Activated naive CD8-positive, alpha-beta T cell treated with anti-CD3 and anti-CD28 coated beads, Interleukin-2, amount 10 ng/mL, durations not matched to agents 7 days and 5 days (primary cell): ENCODE results near the gene DDX51. TPM values are rescaled to one million over a fixed set of nuclear protein-coding genes. Genes with fewer than 3 reads are reported as not detected.
"Not testable (repeated sequence)": the region's sequence is repeated elsewhere in the genome, so short reads cannot be mapped to it uniquely, and the experiment has no call there.

Experiments used
- ATAC-seq: fragments of 150-1000 bp; cut with Tn5 transposase; one replicate; pipeline ENCODE4 v1.10.0; 2021; ENCODE audit warnings: low read depth, moderate library complexity
- POLR2A ChIA-PET: fragments of 350-600 bp; sonication (Branson Sonifier 250); formaldehyde crosslinking; loops from one replicate; lab custom pipeline; 2021; ENCODE audit warnings: antibody characterized with exemption; lab: Charles Lee
- DNase-seq: peaks from one replicate; pipeline ENCODE4 v3.0.0; 2021
- H3K27ac Mint-ChIP-seq: one replicate; pipeline ENCODE4 v1.8.0; 2022; ENCODE audit warnings: mild to moderate bottlenecking, mixed read lengths
- H3K27me3 Mint-ChIP-seq: one replicate; pipeline ENCODE4 v1.8.0; 2022; ENCODE audit warnings: mild to moderate bottlenecking, moderate library complexity, mixed read lengths
- H3K36me3 Mint-ChIP-seq: one replicate; pipeline ENCODE4 v1.8.0; 2021; ENCODE audit warnings: mild to moderate bottlenecking, mixed read lengths
- H3K4me1 Mint-ChIP-seq: one replicate; pipeline ENCODE4 v1.8.0; 2021; ENCODE audit warnings: mixed read lengths
- H3K4me3 Mint-ChIP-seq: one replicate; pipeline ENCODE4 v1.8.0; 2022; ENCODE audit warnings: mild to moderate bottlenecking, moderate library complexity, mixed read lengths
- H3K9me3 Mint-ChIP-seq: one replicate; pipeline ENCODE4 v1.8.0; 2021; ENCODE audit warnings: mixed read lengths
- total RNA-seq, 2 experiments: library from RNA; stranded (reverse); gene quantifications; one replicate each; pipeline ENCODE4 v1.2.3, GENCODE V29; 2021

The DDX51 gene
- total RNA-seq, 2 experiments from 2014 or later, result 31.9 to 33.5 TPM

GRCh38 chr12:132142679-132143335 is 1.3 kb downstream of the DDX51 start:
- peaks cover 6% of the 10 kb centered on the region for H3K36me3 Mint-ChIP-seq
- no peaks in the 10 kb centered on the region for H3K27me3 Mint-ChIP-seq
- H3K4me1 Mint-ChIP-seq, result peaks cover 19% of the 10 kb centered on the region
- ATAC-seq (no peak), DNase-seq (no peak)
- peak overlapping the region; percentile 88 for H3K27ac Mint-ChIP-seq
- POLR2A ChIA-PET, result interaction anchor here (0.5 to 1.6 kb wide), 3 partner anchors 10 to 70 kb away, joined by 3 to 4 read pairs (median 3); no protein-coding TSS in a partner anchor
- peak overlapping the region; percentile 91 for H3K4me3 Mint-ChIP-seq
- no peaks in the 10 kb centered on the region for H3K9me3 Mint-ChIP-seq

GRCh38 chr12:132141976-132142678 is 2.0 kb downstream of the DDX51 start:
- DNase-seq, result no peak
- no peak for ATAC-seq
- POLR2A ChIA-PET, result interaction anchor here (1.6 kb wide), 1 partner anchor 48 kb away, joined by 4 read pairs; no protein-coding TSS in a partner anchor
- Mint-ChIP-seq H3K4me3 (peak overlapping the region; percentile 91), H3K27me3 (no peaks in the 10 kb centered on the region), H3K27ac (no peak overlapping the region), H3K36me3 (peaks cover 6% of the 10 kb centered on the region), H3K9me3 (no peaks in the 10 kb centered on the region), H3K4me1 (peaks cover 19% of the 10 kb centered on the region)

- Mint-ChIP-seq H3K36me3 (peaks cover 5% of the 10 kb centered on the region), H3K27me3 (no peaks in the 10 kb centered on the region), H3K27ac (no peak overlapping the region), H3K4me1 (peaks cover 16% of the 10 kb centered on the region), H3K9me3 (no peaks in the 10 kb centered on the region), H3K4me3 (no peak overlapping the region)
- POLR2A ChIA-PET, result no interaction called here
- DNase-seq (peak; percentile 22), ATAC-seq (no peak)
Measured at GRCh38 chr12:132140918-132141841, 2.9 kb downstream of the DDX51 start.

GRCh38 chr12:132140501-132140900 is 3.6 kb downstream of the DDX51 start:
- DNase-seq, result peak; percentile 22
- ATAC-seq, result no peak
- Mint-ChIP-seq H3K9me3 (no peaks in the 10 kb centered on the region), H3K36me3 (peaks cover 4% of the 10 kb centered on the region), H3K27me3 (no peaks in the 10 kb centered on the region), H3K4me1 (peaks cover 10% of the 10 kb centered on the region), H3K4me3 (no peak overlapping the region), H3K27ac (no peak overlapping the region)
- POLR2A ChIA-PET, result no interaction called here

GRCh38 chr12:132139912-132140311 is 4.2 kb downstream of the DDX51 start:
- Mint-ChIP-seq H3K27me3 (no peaks in the 10 kb centered on the region), H3K9me3 (no peaks in the 10 kb centered on the region), H3K27ac (no peak overlapping the region), H3K36me3 (peaks cover 4% of the 10 kb centered on the region), H3K4me1 (peaks cover 5% of the 10 kb centered on the region), H3K4me3 (no peak overlapping the region)
- no peak for ATAC-seq
- POLR2A ChIA-PET, result no interaction called here
- DNase-seq, result peak; percentile 25

- Mint-ChIP-seq H3K27me3 (no peaks in the 10 kb centered on the region), H3K27ac (no peak overlapping the region), H3K4me1 (peaks cover 3% of the 10 kb centered on the region), H3K9me3 (no peaks in the 10 kb centered on the region), H3K4me3 (no peak overlapping the region), H3K36me3 (peaks cover 4% of the 10 kb centered on the region)
- POLR2A ChIA-PET, result no interaction called here
- no peak for ATAC-seq
- DNase-seq, result peak; percentile 24
Measured at GRCh38 chr12:132138941-132139871, 4.9 kb downstream of the DDX51 start.

- ATAC-seq (no peak), DNase-seq (no peak)
- no peaks in the 10 kb centered on the region for H3K4me1 Mint-ChIP-seq
- no peaks in the 10 kb centered on the region for H3K9me3 Mint-ChIP-seq
- H3K27ac Mint-ChIP-seq, result no peak overlapping the region
- H3K36me3 Mint-ChIP-seq, result peaks cover 2% of the 10 kb centered on the region
- H3K27me3 Mint-ChIP-seq, result no peaks in the 10 kb centered on the region
- POLR2A ChIA-PET, result no interaction called here
- no peak overlapping the region for H3K4me3 Mint-ChIP-seq
Measured at GRCh38 chr12:132137483-132138125, 6.5 kb downstream of the DDX51 start.

GRCh38 chr12:132136226-132136625 is 7.9 kb downstream of the DDX51 start:
- POLR2A ChIA-PET, H3K36me3 Mint-ChIP-seq, H3K27ac Mint-ChIP-seq, H3K4me1 Mint-ChIP-seq, H3K27me3 Mint-ChIP-seq, ATAC-seq, H3K9me3 Mint-ChIP-seq, H3K4me3 Mint-ChIP-seq: not testable (repeated sequence)
- DNase-seq, result peak; percentile 15

GRCh38 chr12:132134653-132135183 is 9.4 kb downstream of the DDX51 start:
- H3K36me3 Mint-ChIP-seq, H3K4me3 Mint-ChIP-seq, POLR2A ChIA-PET, ATAC-seq, DNase-seq, H3K27ac Mint-ChIP-seq, H3K9me3 Mint-ChIP-seq, H3K27me3 Mint-ChIP-seq, H3K4me1 Mint-ChIP-seq: not testable (repeated sequence)

- POLR2A ChIA-PET, result interaction anchor here (1.3 kb wide), 1 partner anchor 9 kb away, joined by 3 read pairs; no protein-coding TSS in a partner anchor
- no peak for ATAC-seq
- H3K9me3 Mint-ChIP-seq, result no peaks in the 10 kb centered on the region
- no peaks in the 10 kb centered on the region for H3K4me1 Mint-ChIP-seq
- no peak overlapping the region for H3K27ac Mint-ChIP-seq
- DNase-seq, result no peak
- H3K27me3 Mint-ChIP-seq, result no peaks in the 10 kb centered on the region
- H3K36me3 Mint-ChIP-seq, result peaks cover 4% of the 10 kb centered on the region
- H3K4me3 Mint-ChIP-seq, result no peak overlapping the region
Measured at GRCh38 chr12:132133952-132134652, 10.0 kb downstream of the DDX51 start.

GRCh38 chr12:132132609-132133430 is 11.3 kb downstream of the DDX51 start:
- peaks cover 4% of the 10 kb centered on the region for H3K9me3 Mint-ChIP-seq
- H3K4me1 Mint-ChIP-seq, result no peaks in the 10 kb centered on the region
- POLR2A ChIA-PET, result interaction anchor here (0.7 to 1.3 kb wide), 2 partner anchors 10 to 54 kb away, joined by 3 read pairs; no protein-coding TSS in a partner anchor
- H3K27me3 Mint-ChIP-seq, result no peaks in the 10 kb centered on the region
- peaks cover 15% of the 10 kb centered on the region for H3K36me3 Mint-ChIP-seq
- no peak overlapping the region for H3K4me3 Mint-ChIP-seq
- ATAC-seq (no peak), DNase-seq (no peak)
- H3K27ac Mint-ChIP-seq, result no peak overlapping the region
